Osteocyte (in vitro differentiated cells): ENCODE results near the gene CTLA4. TPM values are rescaled to one million over a fixed set of nuclear protein-coding genes. Genes with fewer than 3 reads are reported as not detected.

ENCODE experiments used
- DNase-seq: peaks from one replicate; pipeline ENCODE4 v3.0.0; 2021; ENCODE audit warnings: mixed read lengths; ENCODE audit not compliant: unreplicated experiment; ENCODE audit errors: extremely low spot score
- H3K27ac Mint-ChIP-seq: one replicate; pipeline ENCODE4 v1.8.0; 2021; ENCODE audit warnings: mild to moderate bottlenecking, mixed read lengths; ENCODE audit not compliant: unreplicated experiment
- H3K27me3 Mint-ChIP-seq: one replicate; pipeline ENCODE4 v1.8.0; 2021; ENCODE audit warnings: mixed read lengths; ENCODE audit not compliant: unreplicated experiment
- H3K36me3 Mint-ChIP-seq: one replicate; pipeline ENCODE4 v1.8.0; 2021; ENCODE audit warnings: mixed read lengths; ENCODE audit not compliant: unreplicated experiment
- H3K4me1 Mint-ChIP-seq: one replicate; pipeline ENCODE4 v1.8.0; 2021; ENCODE audit warnings: mixed read lengths; ENCODE audit not compliant: unreplicated experiment
- H3K4me3 Mint-ChIP-seq: one replicate; pipeline ENCODE4 v1.8.0; 2021; ENCODE audit warnings: mild to moderate bottlenecking, moderate library complexity, mixed read lengths; ENCODE audit not compliant: unreplicated experiment
- H3K9me3 Mint-ChIP-seq: one replicate; pipeline ENCODE4 v1.8.0; 2021; ENCODE audit warnings: mixed read lengths; ENCODE audit not compliant: unreplicated experiment
- total RNA-seq: library from RNA; stranded (reverse); gene quantifications from 2 replicates; pipeline ENCODE4 v1.2.1, GENCODE V29; 2021
- TF ChIP-seq, protein P1 (sequence below): fragments of 200-600 bp; sonication (generic); IDR thresholded peaks from 2 replicates; pipeline ENCODE4 v1.5.0; 2021; ENCODE audit warnings: antibody characterized with exemption, mild to moderate bottlenecking, moderate library complexity

The CTLA4 gene
- total RNA-seq, 1 donor from 2014 or later = not detected

DNA sequence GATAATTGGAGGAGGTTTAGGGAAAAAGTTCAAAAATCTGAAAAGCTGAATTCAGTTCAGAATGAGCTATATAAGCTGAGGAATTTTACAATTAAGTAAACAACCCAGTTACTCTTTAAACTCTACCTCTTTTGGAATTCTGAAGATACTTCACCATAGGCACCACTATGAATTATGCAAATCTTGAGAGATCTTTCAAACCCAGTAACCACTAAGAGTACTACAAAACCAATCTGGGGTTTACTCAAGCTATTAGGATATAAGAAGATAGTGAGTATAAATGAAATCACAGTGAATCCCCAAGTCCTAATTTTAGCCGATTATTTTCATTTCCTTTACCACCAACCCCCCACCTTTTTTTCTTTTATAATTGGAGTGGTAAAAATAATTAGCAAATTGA is 6.0 kb upstream of the CTLA4 start:
- H3K36me3 Mint-ChIP-seq = no peaks in the 10 kb centered on the region
- no peak for DNase-seq
- peaks cover 44% of the 10 kb centered on the region for H3K27me3 Mint-ChIP-seq
- H3K27ac Mint-ChIP-seq = no peak overlapping the region
- TF ChIP-seq, protein P1, sequence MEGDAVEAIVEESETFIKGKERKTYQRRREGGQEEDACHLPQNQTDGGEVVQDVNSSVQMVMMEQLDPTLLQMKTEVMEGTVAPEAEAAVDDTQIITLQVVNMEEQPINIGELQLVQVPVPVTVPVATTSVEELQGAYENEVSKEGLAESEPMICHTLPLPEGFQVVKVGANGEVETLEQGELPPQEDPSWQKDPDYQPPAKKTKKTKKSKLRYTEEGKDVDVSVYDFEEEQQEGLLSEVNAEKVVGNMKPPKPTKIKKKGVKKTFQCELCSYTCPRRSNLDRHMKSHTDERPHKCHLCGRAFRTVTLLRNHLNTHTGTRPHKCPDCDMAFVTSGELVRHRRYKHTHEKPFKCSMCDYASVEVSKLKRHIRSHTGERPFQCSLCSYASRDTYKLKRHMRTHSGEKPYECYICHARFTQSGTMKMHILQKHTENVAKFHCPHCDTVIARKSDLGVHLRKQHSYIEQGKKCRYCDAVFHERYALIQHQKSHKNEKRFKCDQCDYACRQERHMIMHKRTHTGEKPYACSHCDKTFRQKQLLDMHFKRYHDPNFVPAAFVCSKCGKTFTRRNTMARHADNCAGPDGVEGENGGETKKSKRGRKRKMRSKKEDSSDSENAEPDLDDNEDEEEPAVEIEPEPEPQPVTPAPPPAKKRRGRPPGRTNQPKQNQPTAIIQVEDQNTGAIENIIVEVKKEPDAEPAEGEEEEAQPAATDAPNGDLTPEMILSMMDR = no peak
- no peak overlapping the region for H3K4me3 Mint-ChIP-seq
- peaks cover 9% of the 10 kb centered on the region for H3K9me3 Mint-ChIP-seq
- no peaks in the 10 kb centered on the region for H3K4me1 Mint-ChIP-seq

GRCh38 chr2:203869223-203870042 is 1.9 kb downstream of the CTLA4 start:
- Mint-ChIP-seq H3K27ac (no peak overlapping the region), H3K4me1 (no peaks in the 10 kb centered on the region), H3K27me3 (peaks cover 61% of the 10 kb centered on the region), H3K4me3 (no peak overlapping the region), H3K9me3 (peaks cover 1% of the 10 kb centered on the region), H3K36me3 (no peaks in the 10 kb centered on the region)
- TF ChIP-seq, protein P1 = no peak
- no peak for DNase-seq

GRCh38 chr2:203870481-203870880 is 2.9 kb downstream of the CTLA4 start:
- Mint-ChIP-seq H3K9me3 (no peaks in the 10 kb centered on the region), H3K4me3 (no peak overlapping the region), H3K4me1 (no peaks in the 10 kb centered on the region), H3K36me3 (no peaks in the 10 kb centered on the region), H3K27ac (no peak overlapping the region), H3K27me3 (peaks cover 66% of the 10 kb centered on the region)
- TF ChIP-seq, protein P1 = no peak
- DNase-seq = no peak

- Mint-ChIP-seq H3K27me3 (peaks cover 66% of the 10 kb centered on the region), H3K36me3 (no peaks in the 10 kb centered on the region), H3K9me3 (no peaks in the 10 kb centered on the region), H3K4me1 (no peaks in the 10 kb centered on the region), H3K4me3 (no peak overlapping the region), H3K27ac (no peak overlapping the region)
- TF ChIP-seq, protein P1 = no peak
- no peak for DNase-seq
These were observed 3.4 kb downstream of the CTLA4 start for GRCh38 chr2:203870941-203871340.

GRCh38 chr2:203871371-203871983 is 3.9 kb downstream of the CTLA4 start:
- H3K36me3 Mint-ChIP-seq = no peaks in the 10 kb centered on the region
- H3K27ac Mint-ChIP-seq = no peak overlapping the region
- H3K27me3 Mint-ChIP-seq = peaks cover 66% of the 10 kb centered on the region
- DNase-seq = no peak
- TF ChIP-seq, protein P1 = no peak
- no peaks in the 10 kb centered on the region for H3K9me3 Mint-ChIP-seq
- no peaks in the 10 kb centered on the region for H3K4me1 Mint-ChIP-seq
- H3K4me3 Mint-ChIP-seq = no peak overlapping the region
